Testis (tissue), 2 donors: ENCODE data around the gene SH3BP1.

ENCODE experiments used
- POLR2A ChIP-seq: fragments of 450-650 bp; IDR thresholded peaks from one replicate; pipeline ENCODE4 v1.6.1; 2017; ENCODE audit warnings: antibody characterized with exemption, mild to moderate bottlenecking, moderate library complexity
- TF ChIP-seq, protein P1 (sequence below), 3 experiments: fragments of 450-650 bp in 2 of 3; fragments of 200-600 bp in 1 of 3; sonication (generic) in 1 of 3; IDR thresholded peaks; one replicate each; pipeline ENCODE4 v1.5.1; 2016 to 2019; ENCODE audit warnings: antibody characterized with exemption in 3 of 3, mild to moderate bottlenecking in 2 of 3, moderate library complexity in 1 of 3

DNA sequence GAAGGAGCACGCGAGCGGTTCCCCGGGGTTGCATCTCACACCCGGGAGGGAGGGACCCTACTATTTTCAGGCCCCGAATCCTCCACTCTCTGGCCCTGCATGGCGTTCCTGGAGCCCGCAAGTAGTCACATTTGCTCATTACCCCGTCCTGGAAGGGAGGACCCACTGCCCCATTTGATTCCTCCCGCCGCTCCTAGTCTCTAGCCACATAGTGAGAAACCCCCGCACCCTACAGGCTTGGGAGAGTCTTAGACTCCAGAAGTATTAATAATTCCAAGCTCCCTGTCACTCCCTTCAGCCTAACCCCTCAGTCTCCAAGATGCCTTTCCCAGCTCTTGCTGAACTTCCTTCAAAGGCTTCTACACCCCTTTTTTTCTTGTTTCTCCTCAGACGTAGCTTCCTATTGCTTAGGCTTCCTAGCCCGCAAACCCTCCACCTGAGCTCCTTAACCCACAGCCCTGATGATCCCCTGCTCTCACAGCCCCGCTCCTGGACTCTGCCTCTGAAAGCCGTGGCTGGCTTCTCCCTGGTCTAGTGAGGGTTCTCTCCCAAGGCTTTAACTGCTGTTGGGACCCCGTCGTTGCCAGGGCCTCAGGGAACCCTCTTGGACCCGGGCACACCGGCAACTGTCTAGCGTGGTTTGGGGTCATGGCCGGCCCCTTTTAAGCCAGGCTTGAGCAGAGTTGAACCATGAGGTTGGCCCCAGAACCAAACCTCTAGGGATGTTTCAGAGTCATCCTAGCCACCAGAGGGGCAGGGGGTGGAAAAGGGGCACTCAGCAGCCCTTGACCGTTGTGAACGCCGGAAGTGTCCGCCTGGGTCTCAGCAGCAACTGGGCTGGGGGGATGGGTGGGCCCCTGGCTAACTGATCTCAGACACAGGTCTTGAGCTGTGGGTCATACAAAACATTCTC, 30.0 kb upstream of the SH3BP1 start:
- TF ChIP-seq, protein P1, sequence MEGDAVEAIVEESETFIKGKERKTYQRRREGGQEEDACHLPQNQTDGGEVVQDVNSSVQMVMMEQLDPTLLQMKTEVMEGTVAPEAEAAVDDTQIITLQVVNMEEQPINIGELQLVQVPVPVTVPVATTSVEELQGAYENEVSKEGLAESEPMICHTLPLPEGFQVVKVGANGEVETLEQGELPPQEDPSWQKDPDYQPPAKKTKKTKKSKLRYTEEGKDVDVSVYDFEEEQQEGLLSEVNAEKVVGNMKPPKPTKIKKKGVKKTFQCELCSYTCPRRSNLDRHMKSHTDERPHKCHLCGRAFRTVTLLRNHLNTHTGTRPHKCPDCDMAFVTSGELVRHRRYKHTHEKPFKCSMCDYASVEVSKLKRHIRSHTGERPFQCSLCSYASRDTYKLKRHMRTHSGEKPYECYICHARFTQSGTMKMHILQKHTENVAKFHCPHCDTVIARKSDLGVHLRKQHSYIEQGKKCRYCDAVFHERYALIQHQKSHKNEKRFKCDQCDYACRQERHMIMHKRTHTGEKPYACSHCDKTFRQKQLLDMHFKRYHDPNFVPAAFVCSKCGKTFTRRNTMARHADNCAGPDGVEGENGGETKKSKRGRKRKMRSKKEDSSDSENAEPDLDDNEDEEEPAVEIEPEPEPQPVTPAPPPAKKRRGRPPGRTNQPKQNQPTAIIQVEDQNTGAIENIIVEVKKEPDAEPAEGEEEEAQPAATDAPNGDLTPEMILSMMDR (IDR thresholded peaks at IDR 0.05): no peak
- TF ChIP-seq POLR2A: no peak
